ENCODE results near the gene CSNK1D. TPM values are rescaled to one million over a fixed set of nuclear protein-coding genes. Genes with fewer than 3 reads are reported as not detected.
A peak's percentile ranks its signal among the peaks of the same experiment; 100 is the strongest.

CSNK1D gene
- polyA plus RNA-seq (ENCODE audit: insufficient read length in 4 of 4): 100 to 1,000 TPM in 3 of 4 donors, 10 to 100 TPM in 1; 88.6 to 125 (median 117) TPM

GRCh38 chr17:82273327-82274133 lies at the start of gene CSNK1D:
TSS of gene CSNK1D (minus strand) at chr17:82273700. CDS start at chr17:82273381, 319 bp downstream.
- peak; percentile 73 to 86 (median 82) for DNase-seq (ENCODE audit: low read depth in 4 of 4, low spot score in 3 of 4)

- no peak for DNase-seq (ENCODE audit: low read depth in 4 of 4, low spot score in 3 of 4)
Measured at GRCh38 chr17:82322526-82323453, 49.3 kb upstream of the CSNK1D start.

- no peak for DNase-seq (ENCODE audit: low read depth in 4 of 4, low spot score in 3 of 4)
Measured at GRCh38 chr17:82321947-82322466, 48.5 kb upstream of the CSNK1D start.

GRCh38 chr17:82320956-82321927 lies 47.7 kb upstream of the CSNK1D start:
- no peak for DNase-seq (ENCODE audit: low read depth in 4 of 4, low spot score in 3 of 4)

GRCh38 chr17:82320140-82320840 lies 46.8 kb upstream of the CSNK1D start:
- DNase-seq (ENCODE audit: low read depth in 4 of 4, low spot score in 3 of 4): no peak

- no peak for DNase-seq (ENCODE audit: low read depth in 4 of 4, low spot score in 3 of 4)
Measured at GRCh38 chr17:82319619-82320062, 46.1 kb upstream of the CSNK1D start.

- DNase-seq (ENCODE audit: low read depth in 4 of 4, low spot score in 3 of 4): no peak
Measured at GRCh38 chr17:82318772-82319606, 45.5 kb upstream of the CSNK1D start.

- DNase-seq (ENCODE audit: low read depth in 4 of 4, low spot score in 3 of 4): no peak
Measured at GRCh38 chr17:82318169-82318498, 44.6 kb upstream of the CSNK1D start.

GRCh38 chr17:82317394-82318168 lies 44.1 kb upstream of the CSNK1D start, which contains the start of gene CD7:
TSS of gene CD7 (minus strand) at chr17:82317608. CDS start at chr17:82317495, 113 bp downstream.
- no peak for DNase-seq (ENCODE audit: low read depth in 4 of 4, low spot score in 3 of 4)

- no peak for DNase-seq (ENCODE audit: low read depth in 4 of 4, low spot score in 3 of 4)
Measured at GRCh38 chr17:82316651-82317393, 43.3 kb upstream of the CSNK1D start.

GRCh38 chr17:82315703-82316358 lies 42.3 kb upstream of the CSNK1D start:
- no peak for DNase-seq (ENCODE audit: low read depth in 4 of 4, low spot score in 3 of 4)

- DNase-seq (ENCODE audit: low read depth in 4 of 4, low spot score in 3 of 4): no peak
Measured at GRCh38 chr17:82314727-82315605, 41.5 kb upstream of the CSNK1D start.

GRCh38 chr17:82314012-82314726 lies 40.7 kb upstream of the CSNK1D start:
- DNase-seq (ENCODE audit: low read depth in 4 of 4, low spot score in 3 of 4): no peak

- no peak for DNase-seq (ENCODE audit: low read depth in 4 of 4, low spot score in 3 of 4)
Measured at GRCh38 chr17:82313195-82314011, 39.9 kb upstream of the CSNK1D start.
